ENCODE results near the gene MOSMO. TPM values are rescaled to one million over a fixed set of nuclear protein-coding genes. Genes with fewer than 3 reads are reported as not detected.
"Not testable (repeated sequence)": the region's sequence is repeated elsewhere in the genome, so short reads cannot be mapped to it uniquely, and the experiment has no call there.

MOSMO gene
- total RNA-seq, 4 donors from 2014 or later: 13.8 to 39.8 (median 28.1) TPM

DNA sequence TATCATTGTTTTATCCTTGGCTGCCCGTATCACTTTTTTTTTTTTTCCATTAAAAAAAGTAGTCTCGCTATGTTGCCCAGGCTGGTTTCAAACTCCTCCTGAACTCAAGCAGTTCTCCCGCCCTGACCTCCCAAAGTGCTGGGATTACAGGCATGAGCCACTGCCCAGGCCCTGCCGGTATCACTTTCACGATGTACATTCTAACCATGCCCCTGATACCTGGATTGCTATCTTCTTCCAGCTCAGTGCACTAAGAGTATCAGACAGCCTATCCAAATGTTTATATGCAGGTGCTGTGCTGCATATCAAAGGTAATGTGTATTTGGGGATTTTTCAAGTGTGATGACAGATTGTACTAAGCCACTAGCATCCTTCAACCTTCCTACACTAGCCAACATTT, 14.2 kb downstream of the MOSMO start:
- intact Hi-C loops (cut with DNase I): no loop called here
- Histone ChIP-seq H3K9me3 (no peaks in the 10 kb centered on the region), H3K36me3 (no peaks in the 10 kb centered on the region), H3K27ac (no peak overlapping the region), H3K4me1 (peaks cover 2 to 11% of the 10 kb centered on the region in 2 donors), H3K4me3 (replicated peaks in 1 of 3) (no peak overlapping the region), H3K27me3 (no peaks in the 10 kb centered on the region)
- WGBS, 2 donors: 92 to 94% methylated on average over 5 of the region's 5 CpGs
- DNase-seq: no peak
- TF ChIP-seq, protein P1, sequence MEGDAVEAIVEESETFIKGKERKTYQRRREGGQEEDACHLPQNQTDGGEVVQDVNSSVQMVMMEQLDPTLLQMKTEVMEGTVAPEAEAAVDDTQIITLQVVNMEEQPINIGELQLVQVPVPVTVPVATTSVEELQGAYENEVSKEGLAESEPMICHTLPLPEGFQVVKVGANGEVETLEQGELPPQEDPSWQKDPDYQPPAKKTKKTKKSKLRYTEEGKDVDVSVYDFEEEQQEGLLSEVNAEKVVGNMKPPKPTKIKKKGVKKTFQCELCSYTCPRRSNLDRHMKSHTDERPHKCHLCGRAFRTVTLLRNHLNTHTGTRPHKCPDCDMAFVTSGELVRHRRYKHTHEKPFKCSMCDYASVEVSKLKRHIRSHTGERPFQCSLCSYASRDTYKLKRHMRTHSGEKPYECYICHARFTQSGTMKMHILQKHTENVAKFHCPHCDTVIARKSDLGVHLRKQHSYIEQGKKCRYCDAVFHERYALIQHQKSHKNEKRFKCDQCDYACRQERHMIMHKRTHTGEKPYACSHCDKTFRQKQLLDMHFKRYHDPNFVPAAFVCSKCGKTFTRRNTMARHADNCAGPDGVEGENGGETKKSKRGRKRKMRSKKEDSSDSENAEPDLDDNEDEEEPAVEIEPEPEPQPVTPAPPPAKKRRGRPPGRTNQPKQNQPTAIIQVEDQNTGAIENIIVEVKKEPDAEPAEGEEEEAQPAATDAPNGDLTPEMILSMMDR (IDR thresholded peaks at IDR 0.05): no peak
- no peak for TF ChIP-seq POLR2A (IDR thresholded peaks at IDR 0.05)

DNA sequence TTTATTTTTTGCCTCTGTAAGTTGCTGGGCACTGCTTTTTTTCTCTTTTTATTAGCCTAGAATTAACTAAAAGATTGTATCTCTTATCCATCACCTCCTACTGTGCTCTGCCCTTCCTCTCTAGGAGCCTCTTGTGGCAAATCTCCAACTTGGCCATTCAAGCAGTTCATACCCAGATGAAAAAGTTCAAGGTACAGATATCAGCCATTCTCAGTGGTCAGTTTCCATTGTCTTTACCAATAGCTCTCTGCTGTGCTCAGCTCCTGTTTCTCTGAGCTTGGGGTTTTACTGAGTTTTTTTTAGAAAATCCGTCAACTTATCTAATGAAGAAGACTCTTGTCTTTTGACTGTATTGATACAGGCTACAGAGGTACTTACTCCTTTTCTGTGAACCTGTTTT, 15.6 kb downstream of the MOSMO start:
- intact Hi-C loops (cut with DNase I): no loop called here
- TF ChIP-seq POLR2A (IDR thresholded peaks at IDR 0.05): no peak
- TF ChIP-seq, protein P1 (IDR thresholded peaks at IDR 0.05): no peak
- DNase-seq: no peak
- H3K27ac ChIP-seq: no peak overlapping the region
- 89 to 97% methylated on average over 1 of the region's 1 CpG for WGBS, 2 donors
- no peak overlapping the region for H3K4me3 ChIP-seq (replicated peaks in 1 of 3)
- peaks cover 8 to 16% of the 10 kb centered on the region in 2 donors for H3K4me1 ChIP-seq
- no peaks in the 10 kb centered on the region for H3K36me3 ChIP-seq
- no peaks in the 10 kb centered on the region for H3K9me3 ChIP-seq
- H3K27me3 ChIP-seq: no peaks in the 10 kb centered on the region

DNA sequence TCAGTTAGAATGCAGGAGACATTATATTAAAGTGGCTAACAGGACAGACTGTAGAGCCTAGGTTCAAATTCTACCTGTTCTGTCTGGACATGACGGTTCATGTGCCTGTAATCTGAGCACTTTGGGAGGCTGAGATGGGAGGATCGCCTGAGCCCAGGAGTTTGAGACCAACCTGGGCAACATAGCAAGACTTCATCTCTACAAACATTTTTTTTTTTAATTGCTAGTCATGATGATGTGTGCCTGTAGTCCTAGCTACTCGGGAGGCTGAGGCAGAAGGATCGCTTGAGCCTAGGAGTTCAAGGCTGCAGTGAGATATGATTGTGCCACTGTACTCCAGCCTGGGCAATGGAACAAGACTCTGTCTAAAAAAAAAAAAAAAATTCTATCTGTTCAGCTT, 16.9 kb downstream of the MOSMO start:
- peaks cover 14 to 21% of the 10 kb centered on the region in 2 donors for H3K4me1 ChIP-seq
- H3K9me3 ChIP-seq; H3K36me3 ChIP-seq; H3K27ac ChIP-seq; H3K4me3 ChIP-seq (replicated peaks in 1 of 3); DNase-seq; H3K27me3 ChIP-seq; intact Hi-C loops (cut with DNase I): not testable (repeated sequence)
- 97 to 98% methylated on average over 4 of the region's 4 CpGs for WGBS, 2 donors

DNA sequence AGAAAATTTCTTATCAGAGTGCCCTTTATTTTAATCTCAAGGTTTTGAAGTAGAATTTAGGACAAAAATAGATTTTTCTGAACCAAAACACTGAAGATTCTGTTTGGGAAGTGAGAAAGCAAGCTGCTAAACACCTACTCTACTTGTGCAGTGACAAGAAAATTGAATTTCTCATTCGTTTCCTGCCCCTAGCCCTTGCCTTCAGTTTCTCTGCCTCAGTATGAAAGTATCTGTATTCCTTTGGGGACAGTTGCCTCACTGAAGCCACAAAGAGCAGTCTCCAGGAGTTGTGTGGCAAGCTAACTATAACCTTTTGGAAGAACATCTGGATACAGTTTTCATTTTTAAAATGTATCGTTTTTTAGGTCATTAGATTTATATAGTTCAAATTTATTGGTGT, 19.7 kb downstream of the MOSMO start:
- TF ChIP-seq POLR2A (IDR thresholded peaks at IDR 0.05): no peak
- TF ChIP-seq, protein P1 (IDR thresholded peaks at IDR 0.05): no peak
- Histone ChIP-seq H3K9me3 (no peaks in the 10 kb centered on the region), H3K36me3 (no peaks in the 10 kb centered on the region), H3K4me3 (replicated peaks in 1 of 3) (no peak overlapping the region), H3K27me3 (no peaks in the 10 kb centered on the region), H3K27ac (no peak overlapping the region), H3K4me1 (peaks cover 14 to 23% of the 10 kb centered on the region in 2 donors)
- intact Hi-C loops (cut with DNase I): no loop called here
- WGBS, 2 donors: 72 to 86% methylated on average over 2 of the region's 2 CpGs
- DNase-seq: no peak

DNA sequence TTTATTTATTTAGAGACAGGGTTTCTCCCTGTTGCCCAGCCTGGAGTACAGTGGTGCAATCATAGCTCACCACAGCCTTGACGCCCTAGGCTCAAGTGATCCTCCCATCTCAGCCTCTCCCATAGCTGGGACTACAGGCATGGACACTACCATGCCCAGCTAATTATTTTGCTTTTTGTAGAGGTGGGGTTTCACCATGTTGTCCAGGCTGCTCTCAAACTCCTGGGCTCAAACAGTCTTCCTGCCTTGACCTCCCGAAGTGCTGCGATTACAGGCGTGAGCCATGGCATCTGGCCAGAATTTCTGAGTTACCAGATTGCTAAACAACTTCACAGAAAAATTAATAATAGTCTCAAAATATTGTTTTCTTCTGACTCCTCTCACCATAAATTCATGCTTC, 21.7 kb downstream of the MOSMO start:
- Histone ChIP-seq H3K27ac (no peak overlapping the region), H3K9me3 (no peaks in the 10 kb centered on the region), H3K36me3 (no peaks in the 10 kb centered on the region), H3K4me3 (replicated peaks in 1 of 3) (no peak overlapping the region), H3K27me3 (no peaks in the 10 kb centered on the region), H3K4me1 (peaks cover 14 to 20% of the 10 kb centered on the region in 2 donors)
- TF ChIP-seq, protein P1 (IDR thresholded peaks at IDR 0.05): no peak
- no peak for TF ChIP-seq POLR2A (IDR thresholded peaks at IDR 0.05)
- intact Hi-C loops (cut with DNase I): no loop called here
- DNase-seq: no peak
- WGBS, 2 donors: 94 to 95% methylated on average over 4 of the region's 4 CpGs
